Measurements from ENCODE around the gene KRT84. TPM values are rescaled to one million over a fixed set of nuclear protein-coding genes. Genes with fewer than 3 reads are reported as not detected.

Gene KRT84
- total RNA-seq (not detected), total RNA-seq (0 to 0.08 (median 0) reads per million in 172 experiments)
- polyA plus RNA-seq (2013, experiment 1 of 2) = not detected
- not detected for polyA plus RNA-seq (2013, experiment 2 of 2)

- Histone ChIP-seq H3K9me3 (ENCODE audit: control insufficient read depth in 1 of 2, insufficient read depth in 1 of 2, low read length in 2 of 2) (no peaks in the 10 kb centered on the region), H3K27ac (ENCODE audit: low read depth in 1 of 2, low read length in 2 of 2) (no peak within 1 kb of the TSS), H3K27me3 (ENCODE audit: control insufficient read depth in 1 of 2, insufficient read depth in 2 of 2, low read length in 2 of 2) (no peaks in the 10 kb centered on the region), H3K36me3 (ENCODE audit: insufficient read depth, low read length) (no peaks in the 10 kb centered on the region), H3K4me1 (ENCODE audit: insufficient read depth, low read length) (peaks cover 3% of the 10 kb centered on the region), H3K4me3 (ENCODE audit: low read length) (no peak within 1 kb of the TSS)
- Mint-ChIP-seq H3K27me3 (peaks cover 3% of the 10 kb centered on the region), H3K36me3 (ENCODE audit: low read depth) (no peaks in the 10 kb centered on the region), H3K4me3 (no peak within 1 kb of the TSS), H3K9me3 (no peaks in the 10 kb centered on the region), H3K4me1 (ENCODE audit: low read depth) (peaks cover 12% of the 10 kb centered on the region), H3K27ac (no peak within 1 kb of the TSS)
- CTCF ChIA-PET = no interaction called here
- intact Hi-C loops (cut with DNase I, micrococcal nuclease) = no loop called here
- DNase-seq (no peak), ATAC-seq (ENCODE audit: poor library complexity) (no peak)
- POLR2A ChIA-PET = no interaction called here
- TF ChIP-seq, protein P1, sequence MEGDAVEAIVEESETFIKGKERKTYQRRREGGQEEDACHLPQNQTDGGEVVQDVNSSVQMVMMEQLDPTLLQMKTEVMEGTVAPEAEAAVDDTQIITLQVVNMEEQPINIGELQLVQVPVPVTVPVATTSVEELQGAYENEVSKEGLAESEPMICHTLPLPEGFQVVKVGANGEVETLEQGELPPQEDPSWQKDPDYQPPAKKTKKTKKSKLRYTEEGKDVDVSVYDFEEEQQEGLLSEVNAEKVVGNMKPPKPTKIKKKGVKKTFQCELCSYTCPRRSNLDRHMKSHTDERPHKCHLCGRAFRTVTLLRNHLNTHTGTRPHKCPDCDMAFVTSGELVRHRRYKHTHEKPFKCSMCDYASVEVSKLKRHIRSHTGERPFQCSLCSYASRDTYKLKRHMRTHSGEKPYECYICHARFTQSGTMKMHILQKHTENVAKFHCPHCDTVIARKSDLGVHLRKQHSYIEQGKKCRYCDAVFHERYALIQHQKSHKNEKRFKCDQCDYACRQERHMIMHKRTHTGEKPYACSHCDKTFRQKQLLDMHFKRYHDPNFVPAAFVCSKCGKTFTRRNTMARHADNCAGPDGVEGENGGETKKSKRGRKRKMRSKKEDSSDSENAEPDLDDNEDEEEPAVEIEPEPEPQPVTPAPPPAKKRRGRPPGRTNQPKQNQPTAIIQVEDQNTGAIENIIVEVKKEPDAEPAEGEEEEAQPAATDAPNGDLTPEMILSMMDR (IDR thresholded peaks at IDR 0.05) = no peak
Observed at GRCh38 chr12:52385226-52385702, at the start of gene KRT84. Gene KRT84, minus strand, starts transcription at chr12:52385652. Its CDS starts 67 bp downstream, at chr12:52385585.

- Histone ChIP-seq H3K27me3 (ENCODE audit: control insufficient read depth in 1 of 2, insufficient read depth in 2 of 2, low read length in 2 of 2) (peaks cover 6 to 10% of the 10 kb centered on the region in 2 experiments), H3K4me3 (ENCODE audit: low read length) (no peak overlapping the region), H3K36me3 (ENCODE audit: insufficient read depth, low read length) (no peaks in the 10 kb centered on the region), H3K27ac (ENCODE audit: low read depth in 1 of 2, low read length in 2 of 2) (no peak overlapping the region), H3K9me3 (ENCODE audit: control insufficient read depth in 1 of 2, insufficient read depth in 1 of 2, low read length in 2 of 2) (no peaks in the 10 kb centered on the region), H3K4me1 (ENCODE audit: insufficient read depth, low read length) (no peaks in the 10 kb centered on the region)
- H3K36me3 Mint-ChIP-seq (ENCODE audit: low read depth) = no peaks in the 10 kb centered on the region
- no peak overlapping the region for H3K4me3 Mint-ChIP-seq
- H3K4me1 Mint-ChIP-seq (ENCODE audit: low read depth) = no peaks in the 10 kb centered on the region
- ATAC-seq (ENCODE audit: poor library complexity) (no peak), DNase-seq (no peak)
- intact Hi-C loops (cut with DNase I, micrococcal nuclease) = no loop called here
- no peak overlapping the region for H3K27ac Mint-ChIP-seq
- ChIA-PET CTCF (no interaction called here), POLR2A (no interaction called here)
- H3K9me3 Mint-ChIP-seq = no peaks in the 10 kb centered on the region
- H3K27me3 Mint-ChIP-seq = peaks cover 39% of the 10 kb centered on the region
- TF ChIP-seq, protein P1 (IDR thresholded peaks at IDR 0.05) = no peak
Observed at GRCh38 chr12:52434760-52435530, 49.5 kb upstream of the KRT84 start.

- no peaks in the 10 kb centered on the region for H3K36me3 ChIP-seq (ENCODE audit: insufficient read depth, low read length)
- H3K27ac ChIP-seq (ENCODE audit: low read depth in 1 of 2, low read length in 2 of 2) = no peak within 1 kb of the TSS
- H3K4me3 ChIP-seq (ENCODE audit: low read length) = no peak within 1 kb of the TSS
- TF ChIP-seq, protein P1 (IDR thresholded peaks at IDR 0.05) = no peak
- ChIA-PET POLR2A (no interaction called here), CTCF (no interaction called here)
- Mint-ChIP-seq H3K4me3 (no peak within 1 kb of the TSS), H3K4me1 (ENCODE audit: low read depth) (no peaks in the 10 kb centered on the region), H3K27ac (no peak within 1 kb of the TSS), H3K9me3 (no peaks in the 10 kb centered on the region), H3K27me3 (peaks cover 41% of the 10 kb centered on the region), H3K36me3 (ENCODE audit: low read depth) (no peaks in the 10 kb centered on the region)
- peaks cover 6 to 10% of the 10 kb centered on the region in 2 experiments for H3K27me3 ChIP-seq (ENCODE audit: control insufficient read depth in 1 of 2, insufficient read depth in 2 of 2, low read length in 2 of 2)
- H3K4me1 ChIP-seq (ENCODE audit: insufficient read depth, low read length) = no peaks in the 10 kb centered on the region
- ATAC-seq (ENCODE audit: poor library complexity) = no peak
- intact Hi-C loops (cut with DNase I, micrococcal nuclease) = no loop called here
- H3K9me3 ChIP-seq (ENCODE audit: control insufficient read depth in 1 of 2, insufficient read depth in 1 of 2, low read length in 2 of 2) = no peaks in the 10 kb centered on the region
- no peak for DNase-seq
Observed at GRCh38 chr12:52434081-52434733, 48.8 kb upstream of the KRT84 start, which contains the start of gene KRT75. Gene KRT75, minus strand, starts transcription at chr12:52434371. Its CDS starts 67 bp downstream, at chr12:52434304.
